ENCODE results near the gene CSGALNACT2. TPM values are rescaled to one million over a fixed set of nuclear protein-coding genes. Genes with fewer than 3 reads are reported as not detected.

The CSGALNACT2 gene
- total RNA-seq, 1 experiment from 2014 or later: 5.1 TPM

DNA sequence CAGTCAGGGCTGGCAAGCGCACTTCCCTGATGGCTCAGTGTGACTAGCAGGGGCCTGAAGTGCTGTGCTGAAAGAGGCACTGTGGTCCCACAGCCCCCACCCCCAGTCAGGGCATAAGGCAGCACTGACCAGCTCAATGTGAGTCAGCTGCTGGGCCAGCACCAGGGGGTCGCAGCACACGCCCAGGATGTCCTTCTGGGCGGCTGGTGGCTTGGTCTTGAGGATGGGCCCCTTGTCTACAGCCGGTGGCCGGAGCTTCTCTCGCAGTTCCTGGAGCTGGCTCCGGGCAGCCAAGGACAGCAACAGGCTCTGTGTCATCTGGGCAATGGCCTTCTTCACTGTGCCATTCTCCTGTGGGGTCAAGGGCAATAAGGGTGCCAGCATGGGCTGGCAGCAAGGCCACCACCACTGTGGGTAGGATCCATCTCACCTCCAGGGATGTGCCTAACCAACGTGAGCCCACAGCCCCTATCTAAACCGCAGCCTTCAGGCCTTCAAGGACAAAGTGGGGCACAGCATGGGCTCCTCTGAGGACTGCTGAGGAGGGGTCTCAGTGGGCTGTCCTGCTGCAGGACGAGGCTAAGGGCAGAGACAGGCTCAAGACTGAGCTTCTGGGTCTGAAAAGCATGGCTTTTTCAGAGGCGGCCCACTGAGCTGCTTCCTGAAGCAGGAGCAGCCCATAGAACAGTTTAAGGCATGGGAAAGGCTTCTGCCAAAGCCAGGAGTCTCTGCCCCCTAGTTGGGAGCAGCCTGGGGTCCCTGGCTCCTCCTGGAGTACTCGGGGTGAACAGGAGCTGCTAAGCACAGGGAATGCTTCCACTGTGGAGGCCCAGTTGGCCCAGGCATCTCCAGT lies 62.5 kb downstream of the CSGALNACT2 start:
- CTCF ChIA-PET: interaction anchor here (3.1 to 5.1 kb wide), 4 partner anchors 8 to 54 kb away, joined by 36 to 63 read pairs (median 46); no protein-coding TSS in a partner anchor

DNA sequence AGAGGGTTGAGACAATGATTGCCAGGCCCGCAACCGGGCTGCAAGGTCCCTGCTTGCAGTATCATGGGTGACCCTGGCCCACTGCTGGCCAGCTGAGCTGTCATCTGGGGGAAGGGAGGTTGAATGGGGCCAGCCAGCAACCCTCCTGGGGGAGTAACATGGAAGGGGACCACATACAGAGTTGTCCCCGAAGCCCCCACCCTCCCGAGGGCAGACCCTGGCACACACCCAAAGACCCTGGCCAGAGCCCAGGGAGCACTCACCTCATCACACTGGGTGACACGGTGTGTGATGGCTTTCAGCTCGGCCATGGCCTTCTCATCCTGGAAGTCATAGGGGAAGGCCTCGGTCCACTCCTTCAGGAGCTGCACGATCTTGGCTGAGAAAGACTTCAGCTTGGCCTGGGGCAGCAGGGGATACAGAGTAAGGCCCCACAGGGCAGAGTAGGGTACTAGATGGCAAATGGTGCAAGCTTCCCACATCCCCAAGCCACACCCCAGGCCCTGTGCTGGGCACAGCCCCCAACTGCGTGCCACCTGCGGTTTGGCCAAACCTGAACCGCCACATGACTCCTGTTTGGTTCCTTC lies 63.4 kb downstream of the CSGALNACT2 start:
- Mint-ChIP-seq H3K36me3 (peaks cover 29% of the 10 kb centered on the region), H3K27me3 (ENCODE audit: low read depth) (no peaks in the 10 kb centered on the region), H3K27ac (no peak overlapping the region), H3K4me1 (0 out of 2 replicates have a peak, but pooled peaks cover 4% of the 10 kb centered on the region), H3K9me3 (no peaks in the 10 kb centered on the region), H3K4me3 (peak overlapping the region; percentile 75)
- DNase-seq (ENCODE audit: low spot score) (no peak), ATAC-seq (no peak)
- TF ChIP-seq CDX4 (CRISPR knock-in tag; IDR thresholded peaks at IDR 0.05; ENCODE audit: borderline replicate concordance): no peak
- no peak for TF ChIP-seq NR2C2 (CRISPR knock-in tag; IDR thresholded peaks at IDR 0.05)
- TF ChIP-seq, protein P1, sequence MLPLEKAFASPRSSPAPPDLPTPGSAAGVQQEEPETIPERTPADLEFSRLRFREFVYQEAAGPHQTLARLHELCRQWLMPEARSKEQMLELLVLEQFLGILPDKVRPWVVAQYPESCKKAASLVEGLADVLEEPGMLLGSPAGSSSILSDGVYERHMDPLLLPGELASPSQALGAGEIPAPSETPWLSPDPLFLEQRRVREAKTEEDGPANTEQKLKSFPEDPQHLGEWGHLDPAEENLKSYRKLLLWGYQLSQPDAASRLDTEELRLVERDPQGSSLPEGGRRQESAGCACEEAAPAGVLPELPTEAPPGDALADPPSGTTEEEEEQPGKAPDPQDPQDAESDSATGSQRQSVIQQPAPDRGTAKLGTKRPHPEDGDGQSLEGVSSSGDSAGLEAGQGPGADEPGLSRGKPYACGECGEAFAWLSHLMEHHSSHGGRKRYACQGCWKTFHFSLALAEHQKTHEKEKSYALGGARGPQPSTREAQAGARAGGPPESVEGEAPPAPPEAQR (CRISPR knock-in tag; IDR thresholded peaks at IDR 0.05): no peak
- TF ChIP-seq NFE2L1 (CRISPR knock-in tag; IDR thresholded peaks at IDR 0.05): no peak
- ChIA-PET CTCF (interaction anchor here (0.5 to 5.1 kb wide), 48 partner anchors 9 to 509 kb away, joined by 3 to 94 read pairs (median 4); partner anchors contain the start of genes CSGALNACT2, HNRNPF, RASGEF1A and ZNF487), POLR2A (no interaction called here)

More for the DNA sequence above, 62.5 kb downstream of the CSGALNACT2 start:
- no peaks in the 10 kb centered on the region for H3K9me3 Mint-ChIP-seq
- POLR2A ChIA-PET: no interaction called here
- no peak overlapping the region for H3K4me3 Mint-ChIP-seq
- DNase-seq (ENCODE audit: low spot score) (no peak), ATAC-seq (no peak)
- H3K27ac Mint-ChIP-seq: no peak overlapping the region
- 0 out of 2 replicates have a peak, but pooled peaks cover 4% of the 10 kb centered on the region for H3K4me1 Mint-ChIP-seq
- TF ChIP-seq, protein P2, sequence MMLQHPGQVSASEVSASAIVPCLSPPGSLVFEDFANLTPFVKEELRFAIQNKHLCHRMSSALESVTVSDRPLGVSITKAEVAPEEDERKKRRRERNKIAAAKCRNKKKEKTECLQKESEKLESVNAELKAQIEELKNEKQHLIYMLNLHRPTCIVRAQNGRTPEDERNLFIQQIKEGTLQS (CRISPR knock-in tag; conservative IDR thresholded peaks at IDR 0.05): 0 out of 2 replicates have a peak, but pooled peaks have one; percentile 20
- no peak for TF ChIP-seq ZNF138 (CRISPR knock-in tag; conservative IDR thresholded peaks at IDR 0.05)
- no peaks in the 10 kb centered on the region for H3K27me3 Mint-ChIP-seq (ENCODE audit: low read depth)
- peaks cover 37% of the 10 kb centered on the region for H3K36me3 Mint-ChIP-seq

DNA sequence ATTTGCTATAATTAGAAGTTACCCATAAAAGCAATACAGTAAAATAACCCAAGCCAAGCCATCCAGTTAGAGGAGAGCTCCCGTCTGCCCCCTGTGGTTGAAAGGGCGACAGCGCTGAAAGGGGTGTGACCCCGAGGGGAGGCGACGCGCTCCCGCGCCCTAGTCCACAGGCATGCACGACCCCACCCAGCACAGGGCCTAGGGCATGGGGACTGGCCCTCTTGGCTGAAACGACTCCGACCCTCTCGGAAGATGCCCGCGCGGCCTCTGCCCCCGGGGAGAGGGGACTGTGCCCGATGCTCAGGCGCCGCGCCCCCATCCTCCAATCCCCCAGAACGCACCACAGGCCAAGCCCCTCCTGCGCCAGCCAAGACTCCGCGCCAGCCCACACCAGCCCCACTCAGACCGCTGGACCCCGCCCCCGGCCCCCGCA lies 64.0 kb downstream of the CSGALNACT2 start:
- Mint-ChIP-seq H3K4me1 (0 out of 2 replicates have a peak, but pooled peaks cover 4% of the 10 kb centered on the region), H3K27me3 (ENCODE audit: low read depth) (no peaks in the 10 kb centered on the region), H3K36me3 (peaks cover 23% of the 10 kb centered on the region), H3K4me3 (peak overlapping the region; percentile 75), H3K9me3 (no peaks in the 10 kb centered on the region), H3K27ac (no peak overlapping the region)
- TF ChIP-seq ZNF219 (CRISPR knock-in tag; IDR thresholded peaks at IDR 0.05; ENCODE audit: borderline replicate concordance) (no peak), ZNF121 (CRISPR knock-in tag; IDR thresholded peaks at IDR 0.05) (no peak), CTCF (IDR thresholded peaks at IDR 0.05) (peak; percentile 48; the same call in 1 of the 2 replicates), CDX4 (CRISPR knock-in tag; IDR thresholded peaks at IDR 0.05; ENCODE audit: borderline replicate concordance) (no peak), GABPB1 (CRISPR knock-in tag; IDR thresholded peaks at IDR 0.05) (no peak), SMAD3 (CRISPR knock-in tag; IDR thresholded peaks at IDR 0.05; ENCODE audit: borderline replicate concordance) (no peak)
- TF ChIP-seq, protein P3, sequence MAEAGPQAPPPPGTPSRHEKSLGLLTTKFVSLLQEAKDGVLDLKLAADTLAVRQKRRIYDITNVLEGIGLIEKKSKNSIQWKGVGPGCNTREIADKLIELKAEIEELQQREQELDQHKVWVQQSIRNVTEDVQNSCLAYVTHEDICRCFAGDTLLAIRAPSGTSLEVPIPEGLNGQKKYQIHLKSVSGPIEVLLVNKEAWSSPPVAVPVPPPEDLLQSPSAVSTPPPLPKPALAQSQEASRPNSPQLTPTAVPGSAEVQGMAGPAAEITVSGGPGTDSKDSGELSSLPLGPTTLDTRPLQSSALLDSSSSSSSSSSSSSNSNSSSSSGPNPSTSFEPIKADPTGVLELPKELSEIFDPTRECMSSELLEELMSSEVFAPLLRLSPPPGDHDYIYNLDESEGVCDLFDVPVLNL (CRISPR knock-in tag; IDR thresholded peaks at IDR 0.05; ENCODE audit: borderline replicate concordance, low read depth): no peak
- TF ChIP-seq, protein P1 (CRISPR knock-in tag; IDR thresholded peaks at IDR 0.05): no peak
- ATAC-seq (peak; percentile 9), DNase-seq (ENCODE audit: low spot score) (peak; percentile 75)
- ChIA-PET POLR2A (no interaction called here), CTCF (interaction anchor here (0.5 to 5.1 kb wide), 58 partner anchors 9 to 1750 kb away, joined by 3 to 94 read pairs (median 4); partner anchors contain the start of genes CSGALNACT2, HNRNPF, RASGEF1A and ZNF487)
